ENCODE results near the gene ATP10A. TPM values are rescaled to one million over a fixed set of nuclear protein-coding genes. Genes with fewer than 3 reads are reported as not detected.

Gene ATP10A
- total and polyA plus RNA-seq, 9 of the 15 experiments (the other 6 are each of a cell fraction or from before 2014, with no cell fraction given): 0.09 TPM; not detected in 8

GRCh38 chr15:25880411-25880810 lies 17.3 kb upstream of the ATP10A start (continued):
- no peak for TF ChIP-seq TFAP4 (CRISPR knock-in tag; IDR thresholded peaks at IDR 0.05; ENCODE audit: borderline replicate concordance)
- no peak for TF ChIP-seq ZNF707 (CRISPR knock-in tag; conservative IDR thresholded peaks at IDR 0.05)
- TF ChIP-seq RBM25 (IDR thresholded peaks at IDR 0.05; ENCODE audit: low read depth, low read length, severe bottlenecking): no peak
- TF ChIP-seq MED1 (CRISPR knock-in tag; IDR thresholded peaks at IDR 0.05; ENCODE audit: borderline replicate concordance): no peak
- TF ChIP-seq E2F5 (CRISPR knock-in tag; IDR thresholded peaks at IDR 0.05): no peak
- TF ChIP-seq RBBP5 (IDR thresholded peaks at IDR 0.05; ENCODE audit: borderline replicate concordance, insufficient read depth, low read length, poor library complexity, severe bottlenecking): no peak

- FAIRE-seq (no peak), DNase-seq (ENCODE audit: extremely low read depth in 1 of 4, low spot score in 3 of 4) (no peak), ATAC-seq (no peak)
- no peak overlapping the region for H3K4me3 ChIP-seq
- in situ Hi-C loops (cut with MboI): no loop called here
- BruUV-seq (replicated peaks): no TSS peak
- H3K9me3 ChIP-seq (replicated peaks; ENCODE audit: control insufficient read depth, insufficient read depth, low read depth, low read length): no peaks in the 10 kb centered on the region
- H2AFZ ChIP-seq (ENCODE audit: low read depth, low read length): no peak overlapping the region
- H3K79me2 ChIP-seq (ENCODE audit: control insufficient read depth, insufficient read depth, low read length): no peaks in the 10 kb centered on the region
- H3K4me1 ChIP-seq (replicated peaks in 1 of 2; ENCODE audit: control insufficient read depth in 2 of 2, insufficient read depth in 2 of 2, low read length in 2 of 2): no peaks in the 10 kb centered on the region
- no peaks in the 10 kb centered on the region for H3K9me1 ChIP-seq (ENCODE audit: control insufficient read depth, insufficient read depth, low read length)
- H3K4me2 ChIP-seq (ENCODE audit: insufficient read depth, low read length): no peak overlapping the region
- ChIA-PET CTCF (ENCODE audit: low intra/inter-chr PET ratio) (no interaction called here), POLR2A (interaction anchor here (0.9 kb wide), 1 partner anchor 8 kb away, joined by 4 read pairs; no protein-coding TSS in a partner anchor)
- intact Hi-C loops (cut with micrococcal nuclease): no loop called here
- no peaks in the 10 kb centered on the region for H4K20me1 ChIP-seq (replicated peaks; ENCODE audit: control insufficient read depth, insufficient read depth, low read length)
- H3K36me3 ChIP-seq (ENCODE audit: control insufficient read depth, insufficient read depth, low read length): no peaks in the 10 kb centered on the region
- WGBS (ENCODE audit: insufficient coverage, low coverage, missing lambda C conversion rate): 2% methylated on average over 4 of the region's 4 CpGs
- no peak overlapping the region for H3K9ac ChIP-seq (ENCODE audit: insufficient read depth in 1 of 2, low read depth in 2 of 2, low read length in 2 of 2)
- H3K27ac ChIP-seq (ENCODE audit: extremely low read depth, low read depth, low read length): no peak overlapping the region
- H3K27me3 ChIP-seq (ENCODE audit: control insufficient read depth in 2 of 2, insufficient read depth in 2 of 2, low read length in 2 of 2): no peaks in the 10 kb centered on the region
- no peak for TF ChIP-seq SMARCC2 (IDR thresholded peaks at IDR 0.05; ENCODE audit: low read depth)
- no peak for TF ChIP-seq TRIM28 (IDR thresholded peaks at IDR 0.05)
- TF ChIP-seq CBX1 (IDR thresholded peaks at IDR 0.05; ENCODE audit: low read depth): no peak
- no peak for TF ChIP-seq PYGO2 (tag; IDR thresholded peaks at IDR 0.05)
- TF ChIP-seq ZNF778 (CRISPR knock-in tag; IDR thresholded peaks at IDR 0.05): no peak
- TF ChIP-seq GATA2 (CRISPR knock-in tag; IDR thresholded peaks at IDR 0.05): no peak
- TF ChIP-seq THRB (CRISPR knock-in tag; conservative IDR thresholded peaks at IDR 0.05): no peak
- TF ChIP-seq ZNF12 (CRISPR knock-in tag; IDR thresholded peaks at IDR 0.05): no peak
- no peak for TF ChIP-seq MCM5 (IDR thresholded peaks at IDR 0.05; ENCODE audit: low read depth)
- no peak for TF ChIP-seq NR0B1 (IDR thresholded peaks at IDR 0.05; ENCODE audit: partially characterized antibody)
- no peak for TF ChIP-seq NFIX (CRISPR knock-in tag; IDR thresholded peaks at IDR 0.05; ENCODE audit: low read depth)
- TF ChIP-seq ARID2 (IDR thresholded peaks at IDR 0.05): no peak
- TF ChIP-seq CHD4 (IDR thresholded peaks at IDR 0.05; ENCODE audit: insufficient read depth, insufficient replicate concordance, low read depth, low read length, poor library complexity, severe bottlenecking): no peak
Measured at GRCh38 chr15:25879438-25879837, 16.3 kb upstream of the ATP10A start.
